Left renal pelvis (tissue), 4 donors: Measurements from ENCODE around the gene NEGR1. TPM values are rescaled to one million over a fixed set of nuclear protein-coding genes. Genes with fewer than 3 reads are reported as not detected.

Source experiments
- DNase-seq, 4 donors: peaks; one replicate each; pipeline ENCODE4 v3.0.0-alpha.2; 2013; ENCODE audit warnings: low read depth in 4 of 4, low spot score in 3 of 4
- polyA plus RNA-seq, 4 donors: library from polyadenylated mRNA; unstranded; fragments of 120-200 nt; gene quantifications; one replicate each; pipeline ENCODE4 v1.2.1, GENCODE V29; 2013; ENCODE audit not compliant: insufficient read length in 4 of 4

NEGR1 gene
- polyA plus RNA-seq, 4 donors: 2.9 to 12.6 (median 5.7) TPM

- DNase-seq: no peak
Observed at GRCh38 chr1:71788113-71788512, 494.2 kb downstream of the NEGR1 start.

- no peak for DNase-seq
Observed at GRCh38 chr1:71787699-71788098, 494.6 kb downstream of the NEGR1 start.

GRCh38 chr1:71786218-71786617 is 496.1 kb downstream of the NEGR1 start:
- DNase-seq: no peak

GRCh38 chr1:71785450-71785849 is 496.9 kb downstream of the NEGR1 start:
- peak in 1 of 4 donors; percentile 3 for DNase-seq

- DNase-seq: no peak
Observed at GRCh38 chr1:71785000-71785399, 497.3 kb downstream of the NEGR1 start.

GRCh38 chr1:71784241-71784640 is 498.1 kb downstream of the NEGR1 start:
- no peak for DNase-seq

- DNase-seq: no peak
Observed at GRCh38 chr1:71783071-71783470, 499.3 kb downstream of the NEGR1 start.

GRCh38 chr1:71781450-71781849 is 500.9 kb downstream of the NEGR1 start:
- DNase-seq: no peak

- no peak for DNase-seq
Observed at GRCh38 chr1:71780681-71781080, 501.7 kb downstream of the NEGR1 start.

GRCh38 chr1:71778940-71779339 is 503.4 kb downstream of the NEGR1 start:
- no peak for DNase-seq

- no peak for DNase-seq
Observed at GRCh38 chr1:71777094-71777493, 505.2 kb downstream of the NEGR1 start.

- no peak for DNase-seq
Observed at GRCh38 chr1:71774705-71775104, 507.6 kb downstream of the NEGR1 start.

GRCh38 chr1:71770121-71770520 is 512.2 kb downstream of the NEGR1 start:
- DNase-seq: no peak

- DNase-seq: no peak
Observed at GRCh38 chr1:71766748-71767147, 515.6 kb downstream of the NEGR1 start.

- DNase-seq: no peak
Observed at GRCh38 chr1:71762514-71763255, 519.7 kb downstream of the NEGR1 start.

GRCh38 chr1:71755441-71755840 is 526.9 kb downstream of the NEGR1 start:
- DNase-seq: no peak

GRCh38 chr1:71753746-71754145 is 528.6 kb downstream of the NEGR1 start:
- no peak for DNase-seq

GRCh38 chr1:71745326-71745725 is 537.0 kb downstream of the NEGR1 start:
- DNase-seq: no peak

GRCh38 chr1:71743862-71744261 is 538.5 kb downstream of the NEGR1 start:
- no peak for DNase-seq

- no peak for DNase-seq
Observed at GRCh38 chr1:71738910-71739309, 543.4 kb downstream of the NEGR1 start.

- DNase-seq: no peak
Observed at GRCh38 chr1:71738256-71738655, 544.1 kb downstream of the NEGR1 start.

GRCh38 chr1:71737768-71738167 is 544.6 kb downstream of the NEGR1 start:
- no peak for DNase-seq

GRCh38 chr1:71733121-71733520 is 549.2 kb downstream of the NEGR1 start:
- no peak for DNase-seq
